HepG2 (cell line): ENCODE results near the gene FBXO24. TPM values are rescaled to one million over a fixed set of nuclear protein-coding genes. Genes with fewer than 3 reads are reported as not detected.

ENCODE experiments used
- CHCHD3 ChIP-seq: sonication (generic); formaldehyde crosslinking; IDR thresholded peaks from 2 replicates; pipeline ENCODE4 v1.8.0; 2022; ENCODE audit warnings: mild to moderate bottlenecking, missing genetic modification reagents, moderate library complexity
- DMAP1 ChIP-seq: IDR thresholded peaks from 2 replicates; pipeline ENCODE4 v1.6.1; 2016
- HNF4G ChIP-seq, 2 experiments: sonication (generic) in 1 of 2; formaldehyde crosslinking in 1 of 2; IDR thresholded peaks; 2 replicates each; pipeline versions ENCODE4 v1.4.0 to v1.6.1; 2011 to 2020; ENCODE audit warnings: borderline replicate concordance in 2 of 2, low read depth in 2 of 2, mild to moderate bottlenecking in 2 of 2, low read length in 1 of 2, missing genetic modification reagents in 1 of 2, moderate library complexity in 1 of 2
- RORA ChIP-seq: sonication (generic); formaldehyde crosslinking; IDR thresholded peaks from 2 replicates; pipeline ENCODE4 v1.5.0; 2020; ENCODE audit warnings: mild to moderate bottlenecking, missing genetic modification reagents, moderate library complexity
- RXRA ChIP-seq: sonication (generic); formaldehyde crosslinking; IDR thresholded peaks from 2 replicates; pipeline ENCODE4 v1.5.1; 2020; ENCODE audit warnings: missing genetic modification reagents
- TBL1XR1 ChIP-seq: fragments of 150-350 bp; IDR thresholded peaks from 2 replicates; pipeline ENCODE4 v1.6.1; 2014; ENCODE audit warnings: borderline replicate concordance, low read length; ENCODE audit not compliant: partially characterized antibody
- YEATS2 ChIP-seq: sonication (generic); formaldehyde crosslinking; IDR thresholded peaks from 2 replicates; pipeline ENCODE4 v1.4.0; 2020; ENCODE audit warnings: missing genetic modification reagents, borderline replicate concordance
- ZBTB8A ChIP-seq: sonication (generic); formaldehyde crosslinking; IDR thresholded peaks from 2 replicates; pipeline ENCODE4 v1.4.0; 2020; ENCODE audit warnings: mild to moderate bottlenecking, low read depth, missing genetic modification reagents, borderline replicate concordance
- ZNF24 ChIP-seq: fragments of 450-650 bp; IDR thresholded peaks from 2 replicates; pipeline ENCODE4 v1.6.1; 2017; ENCODE audit warnings: antibody characterized with exemption, mild to moderate bottlenecking
- ZNF350 ChIP-seq: sonication (generic); formaldehyde crosslinking; IDR thresholded peaks from 2 replicates; pipeline ENCODE4 v1.4.0; 2020; ENCODE audit warnings: mild to moderate bottlenecking, low read depth, missing genetic modification reagents, borderline replicate concordance
- ZNF484 ChIP-seq: sonication (generic); formaldehyde crosslinking; IDR thresholded peaks from 2 replicates; pipeline ENCODE4 v1.5.1; 2020; ENCODE audit warnings: mild to moderate bottlenecking, low read depth, missing genetic modification reagents, borderline replicate concordance
- ZNF563 ChIP-seq: sonication (generic); formaldehyde crosslinking; IDR thresholded peaks from 2 replicates; pipeline ENCODE4 v1.8.0; 2022; ENCODE audit warnings: mild to moderate bottlenecking, moderate library complexity, missing genetic modification reagents
- ZNF709 ChIP-seq: sonication (generic); formaldehyde crosslinking; IDR thresholded peaks from 2 replicates; pipeline ENCODE4 v1.5.0; 2020; ENCODE audit warnings: mild to moderate bottlenecking, missing genetic modification reagents
- ZNF776 ChIP-seq: sonication (generic); formaldehyde crosslinking; IDR thresholded peaks from 2 replicates; pipeline ENCODE4 v1.4.0; 2020; ENCODE audit warnings: mild to moderate bottlenecking, missing genetic modification reagents
- ZNF850 ChIP-seq: sonication (generic); formaldehyde crosslinking; conservative IDR thresholded peaks from 2 replicates; pipeline ENCODE4 v1.9.0; 2021; ENCODE audit warnings: mild to moderate bottlenecking, missing genetic modification reagents
- polyA plus RNA-seq, 8 experiments: library from polyadenylated mRNA; depleted of rRNA in 3 of 8; stranded (reverse) in 7 of 8; unstranded in 1 of 8; fragments of >200 nt; fragmentation: Illumina TruSeq in 4 of 8; extraction: Trizol in 4 of 8; gene quantifications; 2 replicates each; pipeline versions ENCODE4 v1.2.1 to v1.2.3, GENCODE V29; 2011 to 2016; ENCODE audit warnings: low read depth in 4 of 8, missing spikeins in 1 of 8, mixed read lengths in 1 of 8; ENCODE audit not compliant: insufficient read depth in 1 of 8
- total RNA-seq, 5 experiments: library from RNA; depleted of rRNA; stranded (reverse); fragments of >200 nt; fragmentation: Illumina TruSeq; extraction: Trizol; gene quantifications; 2 replicates each; pipeline ENCODE4 v1.2.3, GENCODE V29; 2016; ENCODE audit warnings: low read depth in 1 of 5
- TF ChIP-seq, protein P1 (sequence below): sonication (generic); formaldehyde crosslinking; IDR thresholded peaks from 2 replicates; pipeline ENCODE4 v1.5.0; 2020; ENCODE audit warnings: missing genetic modification reagents
- TF ChIP-seq, protein P2 (sequence below): IDR thresholded peaks from 2 replicates; pipeline ENCODE4 v1.6.1; 2016; ENCODE audit warnings: missing compliant biosample characterization, missing genetic modification reagents, borderline replicate concordance
- TF ChIP-seq, protein P3 (sequence below): sonication (generic); formaldehyde crosslinking; IDR thresholded peaks from 2 replicates; pipeline ENCODE4 v1.4.0; 2020; ENCODE audit warnings: mild to moderate bottlenecking, missing genetic modification reagents
- TF ChIP-seq, protein P4 (sequence below): sonication (generic); formaldehyde crosslinking; conservative IDR thresholded peaks from 2 replicates; pipeline ENCODE4 v1.4.0; 2020; ENCODE audit warnings: missing genetic modification reagents
- TF ChIP-seq, protein P5 (sequence below): IDR thresholded peaks from 2 replicates; pipeline ENCODE4 v1.6.1; 2012; ENCODE audit warnings: inconsistent platforms

The FBXO24 gene
- total and polyA plus RNA-seq, 2 of the 13 experiments (the other 11 are each of a cell fraction or from before 2014, with no cell fraction given), result 0.20 to 0.55 TPM

DNA sequence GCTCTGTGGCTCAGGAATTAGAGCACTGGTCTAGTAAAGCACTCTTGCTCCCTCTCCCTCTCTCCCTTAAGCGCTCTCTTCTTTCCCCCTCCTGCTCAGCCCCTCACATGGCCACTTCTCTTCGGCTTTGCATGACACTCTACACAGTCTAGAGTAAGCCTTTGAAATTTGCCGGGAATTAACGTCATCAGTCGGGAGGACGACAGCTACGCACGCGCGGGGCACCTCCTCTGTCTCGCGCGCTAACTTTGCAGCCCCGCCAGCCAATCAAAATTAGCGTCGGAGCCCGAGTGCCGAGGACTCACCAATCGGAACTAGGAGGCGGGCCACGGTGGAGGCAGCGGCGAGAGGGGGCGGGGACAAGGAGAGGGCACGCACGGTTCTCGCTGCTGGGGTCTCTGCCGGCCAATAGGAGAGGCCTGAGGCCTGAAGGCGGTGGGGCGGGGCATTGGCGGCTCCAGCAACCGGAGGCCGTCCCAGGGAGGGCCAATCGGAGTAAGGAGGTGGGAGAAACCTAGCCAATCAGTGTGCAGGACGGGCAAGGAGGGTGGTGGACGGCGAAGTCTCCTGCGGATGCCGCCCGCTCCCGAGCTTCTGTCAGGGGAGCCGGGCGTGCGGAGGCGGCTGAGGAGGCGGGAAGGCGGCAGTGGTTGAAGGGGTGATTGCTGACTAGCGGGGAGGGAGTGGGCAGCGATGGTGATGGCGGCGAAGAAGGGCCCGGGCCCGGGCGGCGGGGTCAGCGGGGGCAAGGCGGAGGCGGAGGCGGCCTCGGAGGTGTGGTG, 47.3 kb upstream of the FBXO24 start, which contains the start of gene AGFG2 (continued):
- TF ChIP-seq RORA (CRISPR knock-in tag), result no peak
- TF ChIP-seq, protein P1, sequence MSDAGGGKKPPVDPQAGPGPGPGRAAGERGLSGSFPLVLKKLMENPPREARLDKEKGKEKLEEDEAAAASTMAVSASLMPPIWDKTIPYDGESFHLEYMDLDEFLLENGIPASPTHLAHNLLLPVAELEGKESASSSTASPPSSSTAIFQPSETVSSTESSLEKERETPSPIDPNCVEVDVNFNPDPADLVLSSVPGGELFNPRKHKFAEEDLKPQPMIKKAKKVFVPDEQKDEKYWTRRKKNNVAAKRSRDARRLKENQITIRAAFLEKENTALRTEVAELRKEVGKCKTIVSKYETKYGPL (CRISPR knock-in tag), result no peak
- TF ChIP-seq YEATS2 (CRISPR knock-in tag), result 0 out of 2 replicates have a peak, but pooled peaks have one; percentile 37
- TF ChIP-seq, protein P2, sequence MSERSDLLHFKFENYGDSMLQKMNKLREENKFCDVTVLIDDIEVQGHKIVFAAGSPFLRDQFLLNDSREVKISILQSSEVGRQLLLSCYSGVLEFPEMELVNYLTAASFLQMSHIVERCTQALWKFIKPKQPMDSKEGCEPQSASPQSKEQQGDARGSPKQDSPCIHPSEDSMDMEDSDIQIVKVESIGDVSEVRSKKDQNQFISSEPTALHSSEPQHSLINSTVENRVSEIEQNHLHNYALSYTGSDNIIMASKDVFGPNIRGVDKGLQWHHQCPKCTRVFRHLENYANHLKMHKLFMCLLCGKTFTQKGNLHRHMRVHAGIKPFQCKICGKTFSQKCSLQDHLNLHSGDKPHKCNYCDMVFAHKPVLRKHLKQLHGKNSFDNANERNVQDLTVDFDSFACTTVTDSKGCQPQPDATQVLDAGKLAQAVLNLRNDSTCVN (CRISPR knock-in tag), result no peak; the same call in 1 of the 2 replicates
- TF ChIP-seq RXRA (CRISPR knock-in tag), result no peak; the same call in 1 of the 2 replicates
- TF ChIP-seq ZNF350 (CRISPR knock-in tag), result peak; percentile 49
- TF ChIP-seq ZNF24, result no peak
- TF ChIP-seq ZNF850, result no peak
- 0 out of 2 replicates have a peak, but pooled peaks have one; percentile 37 for TF ChIP-seq CHCHD3 (CRISPR knock-in tag)
- no peak for TF ChIP-seq TBL1XR1
- TF ChIP-seq, protein P3, sequence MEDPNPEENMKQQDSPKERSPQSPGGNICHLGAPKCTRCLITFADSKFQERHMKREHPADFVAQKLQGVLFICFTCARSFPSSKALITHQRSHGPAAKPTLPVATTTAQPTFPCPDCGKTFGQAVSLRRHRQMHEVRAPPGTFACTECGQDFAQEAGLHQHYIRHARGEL (CRISPR knock-in tag), result no peak
- TF ChIP-seq ZBTB8A (CRISPR knock-in tag), result no peak; the same call in 1 of the 2 replicates
- TF ChIP-seq ZNF776, result no peak; the same call in 1 of the 2 replicates
- no peak for TF ChIP-seq HNF4G (IDR thresholded peaks at IDR 0.05; ENCODE audit: borderline replicate concordance, low read depth, low read length)
- TF ChIP-seq HNF4G (CRISPR knock-in tag; IDR thresholded peaks at IDR 0.05; ENCODE audit: borderline replicate concordance, low read depth), result no peak; the same call in 1 of the 2 replicates
- TF ChIP-seq ZNF484, result no peak
- TF ChIP-seq, protein P4, sequence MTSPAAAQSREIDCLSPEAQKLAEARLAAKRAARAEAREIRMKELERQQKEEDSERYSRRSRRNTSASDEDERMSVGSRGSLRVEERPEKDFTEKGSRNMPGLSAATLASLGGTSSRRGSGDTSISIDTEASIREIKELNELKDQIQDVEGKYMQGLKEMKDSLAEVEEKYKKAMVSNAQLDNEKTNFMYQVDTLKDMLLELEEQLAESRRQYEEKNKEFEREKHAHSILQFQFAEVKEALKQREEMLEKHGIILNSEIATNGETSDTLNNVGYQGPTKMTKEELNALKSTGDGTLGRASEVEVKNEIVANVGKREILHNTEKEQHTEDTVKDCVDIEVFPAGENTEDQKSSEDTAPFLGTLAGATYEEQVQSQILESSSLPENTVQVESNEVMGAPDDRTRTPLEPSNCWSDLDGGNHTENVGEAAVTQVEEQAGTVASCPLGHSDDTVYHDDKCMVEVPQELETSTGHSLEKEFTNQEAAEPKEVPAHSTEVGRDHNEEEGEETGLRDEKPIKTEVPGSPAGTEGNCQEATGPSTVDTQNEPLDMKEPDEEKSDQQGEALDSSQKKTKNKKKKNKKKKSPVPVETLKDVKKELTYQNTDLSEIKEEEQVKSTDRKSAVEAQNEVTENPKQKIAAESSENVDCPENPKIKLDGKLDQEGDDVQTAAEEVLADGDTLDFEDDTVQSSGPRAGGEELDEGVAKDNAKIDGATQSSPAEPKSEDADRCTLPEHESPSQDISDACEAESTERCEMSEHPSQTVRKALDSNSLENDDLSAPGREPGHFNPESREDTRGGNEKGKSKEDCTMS, result no peak
- TF ChIP-seq, protein P5, sequence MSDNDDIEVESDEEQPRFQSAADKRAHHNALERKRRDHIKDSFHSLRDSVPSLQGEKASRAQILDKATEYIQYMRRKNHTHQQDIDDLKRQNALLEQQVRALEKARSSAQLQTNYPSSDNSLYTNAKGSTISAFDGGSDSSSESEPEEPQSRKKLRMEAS, result no peak
- TF ChIP-seq ZNF563 (CRISPR knock-in tag), result peak; percentile 48; the same call in 1 of the 2 replicates
- no peak; the same call in 1 of the 2 replicates for TF ChIP-seq DMAP1 (CRISPR knock-in tag)
- peak; percentile 85 for TF ChIP-seq ZNF709
